AG09309 (cell line): ENCODE results near the gene BTBD8.

ENCODE experiments used
- DNase-seq: peaks from one replicate; pipeline ENCODE4 v3.0.0-alpha.2; 2010; ENCODE audit warnings: low read depth
- H3K4me3 ChIP-seq: 2 replicates; pipeline ENCODE4 v1.5.1; 2011; ENCODE audit warnings: mild to moderate bottlenecking, low read depth, low read length, moderate library complexity; ENCODE audit not compliant: control insufficient read depth
- TF ChIP-seq, protein P1 (sequence below): IDR thresholded peaks from 2 replicates; pipeline ENCODE4 v1.5.1; 2011; ENCODE audit warnings: mild to moderate bottlenecking, low read depth, low read length, inconsistent platforms; ENCODE audit not compliant: insufficient read depth, control insufficient read depth; ENCODE audit errors: missing control alignments

BTBD8 gene

GRCh38 chr1:92169214-92170005 is 89.3 kb downstream of the BTBD8 start:
- no peak overlapping the region for H3K4me3 ChIP-seq
- DNase-seq: no peak
- TF ChIP-seq, protein P1, sequence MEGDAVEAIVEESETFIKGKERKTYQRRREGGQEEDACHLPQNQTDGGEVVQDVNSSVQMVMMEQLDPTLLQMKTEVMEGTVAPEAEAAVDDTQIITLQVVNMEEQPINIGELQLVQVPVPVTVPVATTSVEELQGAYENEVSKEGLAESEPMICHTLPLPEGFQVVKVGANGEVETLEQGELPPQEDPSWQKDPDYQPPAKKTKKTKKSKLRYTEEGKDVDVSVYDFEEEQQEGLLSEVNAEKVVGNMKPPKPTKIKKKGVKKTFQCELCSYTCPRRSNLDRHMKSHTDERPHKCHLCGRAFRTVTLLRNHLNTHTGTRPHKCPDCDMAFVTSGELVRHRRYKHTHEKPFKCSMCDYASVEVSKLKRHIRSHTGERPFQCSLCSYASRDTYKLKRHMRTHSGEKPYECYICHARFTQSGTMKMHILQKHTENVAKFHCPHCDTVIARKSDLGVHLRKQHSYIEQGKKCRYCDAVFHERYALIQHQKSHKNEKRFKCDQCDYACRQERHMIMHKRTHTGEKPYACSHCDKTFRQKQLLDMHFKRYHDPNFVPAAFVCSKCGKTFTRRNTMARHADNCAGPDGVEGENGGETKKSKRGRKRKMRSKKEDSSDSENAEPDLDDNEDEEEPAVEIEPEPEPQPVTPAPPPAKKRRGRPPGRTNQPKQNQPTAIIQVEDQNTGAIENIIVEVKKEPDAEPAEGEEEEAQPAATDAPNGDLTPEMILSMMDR: no peak

DNA sequence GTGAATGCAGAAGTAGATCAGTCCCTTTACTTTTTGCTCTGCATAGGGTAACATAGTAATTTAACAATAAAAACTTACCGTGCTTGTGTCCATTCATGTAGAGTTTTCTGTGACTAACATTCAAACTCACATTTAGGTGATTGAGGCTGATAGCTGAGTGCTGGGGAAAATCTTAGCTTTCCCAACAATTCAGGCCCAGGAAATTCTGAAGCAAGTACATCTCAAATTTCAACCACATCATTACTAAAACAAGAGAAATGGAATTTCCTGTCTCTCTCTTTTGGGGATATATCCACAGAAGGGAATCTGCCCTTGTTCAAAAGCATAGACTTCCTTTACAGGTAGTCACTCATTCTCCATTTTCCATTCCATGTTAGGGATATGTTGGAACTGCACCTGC is 104.5 kb downstream of the BTBD8 start:
- no peak overlapping the region for H3K4me3 ChIP-seq
- TF ChIP-seq, protein P1: no peak
- peak; percentile 39 for DNase-seq

GRCh38 chr1:92186081-92186480 is 105.9 kb downstream of the BTBD8 start:
- TF ChIP-seq, protein P1: no peak
- peak; percentile 13 for DNase-seq
- H3K4me3 ChIP-seq: no peak overlapping the region

GRCh38 chr1:92188436-92189255 is 108.5 kb downstream of the BTBD8 start:
- TF ChIP-seq, protein P1: no peak
- no peak overlapping the region for H3K4me3 ChIP-seq
- no peak for DNase-seq

DNA sequence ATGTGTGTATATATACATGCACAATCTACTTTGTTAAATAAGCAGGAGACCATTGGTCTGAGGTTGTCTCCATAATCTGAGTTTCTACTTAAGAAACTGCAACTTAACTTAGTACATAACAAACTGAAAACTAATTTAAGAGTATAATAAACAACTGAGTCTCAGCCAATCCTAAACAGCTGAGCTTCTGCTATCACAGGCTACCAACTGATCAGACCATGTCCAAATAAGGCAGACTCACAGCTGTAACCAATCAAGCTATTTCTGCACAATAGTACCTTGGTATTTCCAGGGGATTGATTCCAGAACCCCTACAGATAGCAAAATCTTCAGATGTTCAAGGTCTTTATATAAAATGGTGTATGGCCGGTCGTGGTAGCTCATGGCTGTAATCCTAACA is 111.6 kb downstream of the BTBD8 start:
- no peak overlapping the region for H3K4me3 ChIP-seq
- TF ChIP-seq, protein P1: no peak
- DNase-seq: no peak

DNA sequence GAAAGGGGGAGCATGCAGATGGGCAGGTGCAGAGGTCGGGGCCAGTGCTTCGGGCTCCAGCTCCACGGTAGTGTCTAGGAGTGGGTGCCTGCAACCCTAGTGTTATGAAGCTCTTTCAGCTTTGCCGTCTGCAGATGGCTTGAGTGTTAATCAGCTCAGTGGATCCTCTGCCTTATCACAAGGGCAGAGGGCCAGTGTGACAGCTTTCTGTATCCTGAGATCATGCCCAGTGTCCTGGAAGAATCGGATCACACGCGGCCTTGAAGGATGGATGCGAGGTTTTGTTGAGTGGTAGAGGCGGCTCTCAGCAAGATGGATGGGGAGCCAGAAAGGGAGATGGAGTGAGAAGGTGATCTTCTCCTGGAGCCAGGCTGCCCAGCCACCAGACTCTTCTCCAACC is 112.1 kb downstream of the BTBD8 start:
- no peak for DNase-seq
- TF ChIP-seq, protein P1: no peak
- H3K4me3 ChIP-seq: no peak overlapping the region
